ENCODE data around the gene EMX1. TPM values are rescaled to one million over a fixed set of nuclear protein-coding genes. Genes with fewer than 3 reads are reported as not detected.
A peak's percentile ranks its signal among the peaks of the same experiment; 100 is the strongest.

The EMX1 gene
- total and polyA plus RNA-seq, 2 experiments from 2014 or later: not detected

GRCh38 chr2:72949045-72949444 is 31.7 kb downstream of the EMX1 start:
- no peaks in the 10 kb centered on the region for H3K36me3 ChIP-seq (ENCODE audit: low read depth)
- no peaks in the 10 kb centered on the region for H3K9me3 ChIP-seq (ENCODE audit: low read depth)
- no peak overlapping the region for H3K9ac ChIP-seq
- no peak overlapping the region for H3K4me3 ChIP-seq
- no peak overlapping the region for H3K27ac ChIP-seq
- no peak for TF ChIP-seq EZH2phosphoT487 (IDR thresholded peaks at IDR 0.05; ENCODE audit: insufficient read depth, low read depth)
- no peak for TF ChIP-seq EZH2 (IDR thresholded peaks at IDR 0.05; ENCODE audit: insufficient read depth, poor library complexity, severe bottlenecking)
- no peaks in the 10 kb centered on the region for H3F3A ChIP-seq (ENCODE audit: insufficient read depth)
- no peaks in the 10 kb centered on the region for H3K4me1 ChIP-seq (ENCODE audit: insufficient read depth)
- H3K9me2 ChIP-seq (ENCODE audit: insufficient read depth): no peaks in the 10 kb centered on the region
- H4K20me1 ChIP-seq (ENCODE audit: insufficient read depth): no peaks in the 10 kb centered on the region
- WGBS, 2 experiments (ENCODE audit: low coverage in 1 of 2, low lambda C conversion rate in 2 of 2, missing lambda C conversion rate in 2 of 2): 97 to 100% methylated on average over 2 of the region's 2 CpGs
- no peak for DNase-seq
- H3K4me2 ChIP-seq (ENCODE audit: unreplicated experiment): no peak overlapping the region
- no peaks in the 10 kb centered on the region for H3K27me3 ChIP-seq (replicated peaks; ENCODE audit: insufficient read depth)
- no peak overlapping the region for H2AFZ ChIP-seq
- H3K79me2 ChIP-seq (ENCODE audit: insufficient read depth): no peaks in the 10 kb centered on the region
- in situ Hi-C loops (cut with MboI): no loop called here

GRCh38 chr2:72949642-72950041 is 32.3 kb downstream of the EMX1 start:
- Histone ChIP-seq H3K9me2 (ENCODE audit: insufficient read depth) (no peaks in the 10 kb centered on the region), H2AFZ (no peak overlapping the region), H3K27me3 (replicated peaks; ENCODE audit: insufficient read depth) (no peaks in the 10 kb centered on the region), H4K20me1 (ENCODE audit: insufficient read depth) (no peaks in the 10 kb centered on the region), H3K79me2 (ENCODE audit: insufficient read depth) (no peaks in the 10 kb centered on the region), H3K4me1 (ENCODE audit: insufficient read depth) (no peaks in the 10 kb centered on the region), H3K36me3 (ENCODE audit: low read depth) (no peaks in the 10 kb centered on the region), H3K9ac (no peak overlapping the region), H3F3A (ENCODE audit: insufficient read depth) (no peaks in the 10 kb centered on the region), H3K9me3 (ENCODE audit: low read depth) (no peaks in the 10 kb centered on the region), H3K4me2 (ENCODE audit: unreplicated experiment) (no peak overlapping the region), H3K27ac (no peak overlapping the region), H3K4me3 (no peak overlapping the region)
- DNase-seq: peak; percentile 70
- TF ChIP-seq EZH2 (IDR thresholded peaks at IDR 0.05; ENCODE audit: insufficient read depth, poor library complexity, severe bottlenecking): no peak
- TF ChIP-seq EZH2phosphoT487 (IDR thresholded peaks at IDR 0.05; ENCODE audit: insufficient read depth, low read depth): no peak
- 48 to 61% methylated on average over 4 of the region's 4 CpGs for WGBS, 2 experiments (ENCODE audit: low coverage in 1 of 2, low lambda C conversion rate in 2 of 2, missing lambda C conversion rate in 2 of 2)
- in situ Hi-C loops (cut with MboI): no loop called here

- TF ChIP-seq EZH2 (IDR thresholded peaks at IDR 0.05; ENCODE audit: insufficient read depth, poor library complexity, severe bottlenecking): no peak
- TF ChIP-seq EZH2phosphoT487 (IDR thresholded peaks at IDR 0.05; ENCODE audit: insufficient read depth, low read depth): no peak
- Histone ChIP-seq H3K9me2 (ENCODE audit: insufficient read depth) (no peaks in the 10 kb centered on the region), H3K4me3 (no peak overlapping the region), H2AFZ (no peak overlapping the region), H4K20me1 (ENCODE audit: insufficient read depth) (no peaks in the 10 kb centered on the region), H3K9ac (no peak overlapping the region), H3F3A (ENCODE audit: insufficient read depth) (no peaks in the 10 kb centered on the region), H3K9me3 (ENCODE audit: low read depth) (no peaks in the 10 kb centered on the region), H3K27ac (no peak overlapping the region), H3K4me1 (ENCODE audit: insufficient read depth) (no peaks in the 10 kb centered on the region), H3K79me2 (ENCODE audit: insufficient read depth) (no peaks in the 10 kb centered on the region), H3K27me3 (replicated peaks; ENCODE audit: insufficient read depth) (no peaks in the 10 kb centered on the region), H3K4me2 (ENCODE audit: unreplicated experiment) (no peak overlapping the region), H3K36me3 (ENCODE audit: low read depth) (no peaks in the 10 kb centered on the region)
- in situ Hi-C loops (cut with MboI): no loop called here
- 71 to 76% methylated on average over 13 of the region's 13 CpGs for WGBS, 2 experiments (ENCODE audit: low coverage in 1 of 2, low lambda C conversion rate in 2 of 2, missing lambda C conversion rate in 2 of 2)
- DNase-seq: peak; percentile 22
Measured at GRCh38 chr2:72950558-72951255, 33.4 kb downstream of the EMX1 start.

GRCh38 chr2:72951303-72952095 is 34.2 kb downstream of the EMX1 start:
- no peaks in the 10 kb centered on the region for H3K79me2 ChIP-seq (ENCODE audit: insufficient read depth)
- no peak overlapping the region for H3K9ac ChIP-seq
- 85 to 86% methylated on average over 7 to 8 of the region's 8 CpGs for WGBS, 2 experiments (ENCODE audit: low coverage in 1 of 2, low lambda C conversion rate in 2 of 2, missing lambda C conversion rate in 2 of 2)
- no peaks in the 10 kb centered on the region for H3K4me1 ChIP-seq (ENCODE audit: insufficient read depth)
- DNase-seq: no peak
- H3K4me3 ChIP-seq: no peak overlapping the region
- H4K20me1 ChIP-seq (ENCODE audit: insufficient read depth): no peaks in the 10 kb centered on the region
- no peak overlapping the region for H2AFZ ChIP-seq
- TF ChIP-seq EZH2 (IDR thresholded peaks at IDR 0.05; ENCODE audit: insufficient read depth, poor library complexity, severe bottlenecking) (no peak), EZH2phosphoT487 (IDR thresholded peaks at IDR 0.05; ENCODE audit: insufficient read depth, low read depth) (no peak)
- H3K36me3 ChIP-seq (ENCODE audit: low read depth): no peaks in the 10 kb centered on the region
- no peaks in the 10 kb centered on the region for H3K27me3 ChIP-seq (replicated peaks; ENCODE audit: insufficient read depth)
- H3K9me3 ChIP-seq (ENCODE audit: low read depth): no peaks in the 10 kb centered on the region
- no peak overlapping the region for H3K27ac ChIP-seq
- in situ Hi-C loops (cut with MboI): no loop called here
- H3K4me2 ChIP-seq (ENCODE audit: unreplicated experiment): no peak overlapping the region
- H3F3A ChIP-seq (ENCODE audit: insufficient read depth): no peaks in the 10 kb centered on the region
- H3K9me2 ChIP-seq (ENCODE audit: insufficient read depth): no peaks in the 10 kb centered on the region
